ENCODE data around the gene SHLD1.

- no peak for TF ChIP-seq CTCF (IDR thresholded peaks at IDR 0.05; ENCODE audit: insufficient read depth, low read depth, low read length)
- no peak for TF ChIP-seq EZH2 (IDR thresholded peaks at IDR 0.05; ENCODE audit: insufficient read depth, low read length)
Observed at GRCh38 chr20:5742041-5742440, 8.2 kb upstream of the SHLD1 start.
